HG03135 (cell line): ENCODE measurements around the gene ERC2.

Source experiments
- ATAC-seq: cut with Tn5 transposase; IDR thresholded peaks from one replicate; pipeline ENCODE4 v1.9.1; 2021; ENCODE audit warnings: mild to moderate bottlenecking, moderate library complexity; ENCODE audit not compliant: unreplicated experiment

Gene ERC2

GRCh38 chr3:55636300-55637195 lies 831.7 kb downstream of the ERC2 start:
- no peak for ATAC-seq

GRCh38 chr3:55634345-55634744 lies 833.9 kb downstream of the ERC2 start:
- no peak for ATAC-seq

GRCh38 chr3:55633333-55633732 lies 834.9 kb downstream of the ERC2 start:
- no peak for ATAC-seq

GRCh38 chr3:55631766-55632331 lies 836.4 kb downstream of the ERC2 start:
- no peak for ATAC-seq

GRCh38 chr3:55630921-55631299 lies 837.4 kb downstream of the ERC2 start:
- ATAC-seq = no peak

GRCh38 chr3:55630280-55630920 lies 837.9 kb downstream of the ERC2 start:
- ATAC-seq = no peak

GRCh38 chr3:55629432-55629831 lies 838.8 kb downstream of the ERC2 start:
- ATAC-seq = no peak

- ATAC-seq = no peak
Measured at GRCh38 chr3:55626279-55626665, 842.0 kb downstream of the ERC2 start.

- ATAC-seq = no peak
Measured at GRCh38 chr3:55624238-55624637, 844.0 kb downstream of the ERC2 start.

- ATAC-seq = no peak
Measured at GRCh38 chr3:55623786-55624185, 844.5 kb downstream of the ERC2 start.

- ATAC-seq = no peak
Measured at GRCh38 chr3:55622733-55623132, 845.5 kb downstream of the ERC2 start.

GRCh38 chr3:55622116-55622515 lies 846.2 kb downstream of the ERC2 start:
- ATAC-seq = no peak

GRCh38 chr3:55621648-55622047 lies 846.6 kb downstream of the ERC2 start:
- no peak for ATAC-seq

- no peak for ATAC-seq
Measured at GRCh38 chr3:55621026-55621422, 847.2 kb downstream of the ERC2 start.

- ATAC-seq = no peak
Measured at GRCh38 chr3:55620351-55621025, 847.8 kb downstream of the ERC2 start.

- no peak for ATAC-seq
Measured at GRCh38 chr3:55619046-55619808, 849.0 kb downstream of the ERC2 start.

GRCh38 chr3:55617385-55617784 lies 850.9 kb downstream of the ERC2 start:
- ATAC-seq = no peak

- no peak for ATAC-seq
Measured at GRCh38 chr3:55616803-55617202, 851.5 kb downstream of the ERC2 start.

GRCh38 chr3:55615694-55616295 lies 852.5 kb downstream of the ERC2 start:
- no peak for ATAC-seq

GRCh38 chr3:55615039-55615693 lies 853.1 kb downstream of the ERC2 start:
- no peak for ATAC-seq
